Measurements from ENCODE around the gene HNRNPC.

GRCh38 chr14:21200752-21201461, 68.3 kb downstream of the HNRNPC start:
- TF ChIP-seq POLR2A (IDR thresholded peaks at IDR 0.05; ENCODE audit: low read depth) (no peak), EP300 (IDR thresholded peaks at IDR 0.05) (no peak), CTCF (IDR thresholded peaks at IDR 0.05) (no peak), POLR2AphosphoS5 (IDR thresholded peaks at IDR 0.05) (no peak)

All from esophagus muscularis mucosa (tissue), 4 donors.